HCT116 (cell line): ENCODE data around the gene SLC25A25. TPM values are rescaled to one million over a fixed set of nuclear protein-coding genes. Genes with fewer than 3 reads are reported as not detected.
"Not testable (repeated sequence)": the region's sequence is repeated elsewhere in the genome, so short reads cannot be mapped to it uniquely, and the experiment has no call there.

Source experiments
- ATAC-seq: fragments of 200-7000 bp; cut with Tn5 transposase; 2 replicates; pipeline ENCODE4 v1.9.1; 2020; ENCODE audit warnings: mild to moderate bottlenecking, moderate library complexity
- BruUV-seq: library from RNA; stranded (reverse); fragments of 400-500 nt; replicated peaks from 2 replicates; lab custom pipeline; 2021; lab: Mats Ljungman, UMichigan
- CTCF ChIA-PET: fragments of 300-600 bp; sonication (Branson Sonifier 250); formaldehyde crosslinking; loops from one replicate; lab custom pipeline; 2021; ENCODE audit warnings: antibody characterized with exemption; lab: Charles Lee
- POLR2A ChIA-PET: fragments of 300-600, 350-600 bp; sonication (Branson Sonifier 250); formaldehyde crosslinking; loops from one replicate; lab custom pipeline; 2021; ENCODE audit warnings: antibody characterized with exemption; lab: Charles Lee
- RAD21 ChIA-PET, 2 experiments: fragments of 300-600 bp; sonication (Branson Sonifier 250); formaldehyde crosslinking; loops; one replicate each; lab custom pipeline; 2023; ENCODE audit warnings: low total read pairs in 2 of 2; ENCODE audit not compliant: uncharacterized antibody in 2 of 2, unreplicated experiment in 2 of 2, low non-redundant PET in 1 of 2; lab: Charles Lee
- DNase-seq: peaks from one replicate; pipeline ENCODE4 v3.0.0-alpha.2; 2010; ENCODE audit warnings: low read depth, low spot score
- H2AFZ ChIP-seq: fragments of 200-600 bp; shearing (Covaris generic), sonication (generic); 2 replicates; pipeline ENCODE4 v1.6.1; 2017; ENCODE audit warnings: low read depth, mixed run types, mixed read lengths, antibody characterized with exemption, low read length; ENCODE audit not compliant: poor library complexity, severe bottlenecking
- H3K27ac ChIP-seq: 2 replicates; pipeline ENCODE4 v1.5.1; 2012; ENCODE audit warnings: low read depth, low read length
- H3K27me3 ChIP-seq: fragments of 200-600 bp; sonication (generic); 2 replicates; pipeline ENCODE4 v1.6.1; 2016; ENCODE audit warnings: mixed run types, low read length, mixed read lengths; ENCODE audit not compliant: insufficient read depth
- H3K36me3 ChIP-seq, 2 experiments: fragments of 200-500 bp in 1 of 2; fragments of 200-600 bp in 1 of 2; sonication (Bioruptor generic) in 1 of 2; sonication (generic) in 1 of 2; 2 replicates each; pipeline versions ENCODE4 v1.5.1 to v1.6.1; 2014 to 2016; ENCODE audit warnings: low read length in 2 of 2, inconsistent platforms in 1 of 2, mixed read lengths in 1 of 2, mixed run types in 1 of 2; ENCODE audit not compliant: insufficient read depth in 2 of 2, control insufficient read depth in 1 of 2
- H3K4me1 ChIP-seq, 2 experiments: fragments of 200-600 bp in 1 of 2; sonication (generic) in 1 of 2; 2 replicates each; pipeline versions ENCODE4 v1.5.1 to v1.6.1; 2012 to 2017; ENCODE audit warnings: low read length in 2 of 2, inconsistent platforms in 1 of 2, mild to moderate bottlenecking in 1 of 2, mixed read lengths in 1 of 2, mixed run types in 1 of 2, moderate library complexity in 1 of 2; ENCODE audit not compliant: insufficient read depth in 2 of 2, control insufficient read depth in 1 of 2
- H3K4me2 ChIP-seq: fragments of 200-600 bp; sonication (generic); 2 replicates; pipeline ENCODE4 v1.6.1; 2017; ENCODE audit warnings: mixed run types, low read length, mixed read lengths
- H3K4me3 ChIP-seq, 2 experiments: fragments of 200-600 bp in 1 of 2; sonication (generic) in 1 of 2; replicated peaks in 1 of 2; 2 replicates each; pipeline ENCODE4 v1.5.1; 2011 to 2016; ENCODE audit warnings: low read length in 2 of 2, control low read depth in 1 of 2, low read depth in 1 of 2, mild to moderate bottlenecking in 1 of 2, mixed read lengths in 1 of 2, mixed run types in 1 of 2
- H3K79me2 ChIP-seq: fragments of 200-600 bp; sonication (generic); 2 replicates; pipeline ENCODE4 v1.6.1; 2017; ENCODE audit warnings: mild to moderate bottlenecking, mixed run types, low read length, moderate library complexity, mixed read lengths; ENCODE audit not compliant: insufficient read depth
- H3K9ac ChIP-seq: fragments of 200-600 bp; sonication (generic); 2 replicates; pipeline ENCODE4 v1.6.1; 2016; ENCODE audit warnings: low read length, mixed read lengths
- H3K9me2 ChIP-seq: fragments of 200-600 bp; sonication (generic), shearing (Covaris generic); 2 replicates; pipeline ENCODE4 v1.6.1; 2017; ENCODE audit warnings: mixed run types, mild to moderate bottlenecking, moderate library complexity; ENCODE audit not compliant: insufficient read depth
- H3K9me3 ChIP-seq, 2 experiments: fragments of 200-500 bp in 1 of 2; fragments of 200-600 bp in 1 of 2; sonication (Bioruptor generic) in 1 of 2; sonication (generic) in 1 of 2; 2 replicates each; pipeline ENCODE4 v1.6.1; 2014 to 2017; ENCODE audit warnings: low read length in 2 of 2, mixed read lengths in 2 of 2, inconsistent platforms in 1 of 2, low read depth in 1 of 2, mild to moderate bottlenecking in 1 of 2, mixed run types in 1 of 2, moderate library complexity in 1 of 2; ENCODE audit not compliant: control insufficient read depth in 1 of 2, insufficient read depth in 1 of 2
- H4K20me1 ChIP-seq: fragments of 200-600 bp; sonication (generic), shearing (Covaris generic); 2 replicates; pipeline ENCODE4 v1.6.1; 2017; ENCODE audit warnings: mixed run types, mild to moderate bottlenecking, moderate library complexity; ENCODE audit not compliant: insufficient read depth
- CBX3 ChIP-seq: IDR thresholded peaks from 2 replicates; pipeline ENCODE4 v1.6.1; 2012; ENCODE audit warnings: low read depth
- FOSL1 ChIP-seq: IDR thresholded peaks from 2 replicates; pipeline ENCODE4 v1.6.1; 2012; ENCODE audit warnings: low read depth
- JUND ChIP-seq: IDR thresholded peaks from 2 replicates; pipeline ENCODE4 v1.6.1; 2012
- POLR2AphosphoS5 ChIP-seq: IDR thresholded peaks from 2 replicates; pipeline ENCODE4 v1.6.1; 2011; ENCODE audit warnings: mild to moderate bottlenecking, low read depth, low read length, moderate library complexity
- RAD21 ChIP-seq: IDR thresholded peaks from 2 replicates; pipeline ENCODE4 v1.6.1; 2012; ENCODE audit warnings: low read depth, mild to moderate bottlenecking
- SIN3A ChIP-seq: IDR thresholded peaks from 2 replicates; pipeline ENCODE4 v1.6.1; 2012; ENCODE audit warnings: low read depth
- ZFX ChIP-seq: fragments of 450-650 bp; IDR thresholded peaks from 2 replicates; pipeline ENCODE4 v1.6.1; 2017
- intact Hi-C: fragments of 100-400 bp; cut with micrococcal nuclease; formaldehyde crosslinking; loops from 2 replicates; pipeline ENCODE4 v1.10.0; 2022
- total RNA-seq: library from RNA; stranded (reverse); gene quantifications from one replicate; pipeline ENCODE4 v1.2.1, GENCODE V29; 2021; ENCODE audit not compliant: unreplicated experiment
- TF ChIP-seq, protein P1 (sequence below): IDR thresholded peaks from 2 replicates; pipeline ENCODE4 v1.6.1; 2012; ENCODE audit warnings: low read depth

The SLC25A25 gene
- total RNA-seq, 1 experiment from 2014 or later = 15.3 TPM

DNA sequence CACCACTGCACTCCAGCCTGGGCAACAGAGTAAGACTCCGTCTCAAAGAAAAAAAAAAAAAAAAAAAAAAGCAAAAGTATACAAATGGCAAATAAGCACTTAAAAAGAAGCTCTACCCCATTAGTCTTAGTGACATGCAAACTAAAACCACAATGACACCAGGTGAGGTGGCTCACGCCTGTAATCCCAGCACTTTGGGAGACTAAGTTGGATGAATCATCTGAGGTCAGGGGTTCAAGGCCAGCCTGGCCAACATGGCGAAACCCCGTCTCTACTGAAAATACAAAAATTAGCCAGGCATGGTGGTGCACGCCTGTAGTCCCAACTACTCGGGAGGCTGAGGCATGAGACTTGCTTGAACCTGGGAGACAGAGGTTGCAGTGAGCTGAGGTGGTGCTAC is 22.6 kb upstream of the SLC25A25 start:
- H3K4me1 ChIP-seq = peaks cover 10 to 28% of the 10 kb centered on the region in 2 experiments; a peak in 3 of 4 replicates
- H4K20me1 ChIP-seq, intact Hi-C loops, H3K9me2 ChIP-seq, ATAC-seq, H3K36me3 ChIP-seq, DNase-seq, H3K4me3 ChIP-seq, H3K9ac ChIP-seq, H3K79me2 ChIP-seq, H3K9me3 ChIP-seq, H3K27ac ChIP-seq, RAD21 ChIA-PET, H3K4me2 ChIP-seq, H2AFZ ChIP-seq, POLR2A ChIA-PET, BruUV-seq, H3K27me3 ChIP-seq: not testable (repeated sequence)
- CTCF ChIA-PET = interaction anchor here (0.9 kb wide), 1 partner anchor 10 kb away, joined by 3 read pairs; no protein-coding TSS in a partner anchor

DNA sequence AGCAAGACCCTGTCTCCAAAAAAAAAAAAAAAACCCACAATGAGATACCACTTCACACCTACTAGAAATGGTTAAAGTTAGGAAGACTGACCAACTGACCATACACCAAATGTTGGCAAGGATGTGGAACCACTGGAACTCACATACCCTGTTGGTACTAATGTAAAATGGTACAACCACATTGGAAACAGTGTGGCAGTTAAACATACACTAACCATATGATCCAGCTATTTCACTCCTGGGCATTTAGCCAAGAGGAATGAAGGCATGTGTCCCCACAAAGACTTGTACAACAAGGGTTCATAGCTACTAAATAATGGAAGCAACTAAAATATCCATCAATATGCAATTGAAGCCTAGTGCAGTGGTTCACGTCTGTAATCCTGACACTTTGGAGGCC is 22.2 kb upstream of the SLC25A25 start:
- H3K27me3 ChIP-seq = no peaks in the 10 kb centered on the region
- no peak overlapping the region for H3K9ac ChIP-seq
- no TSS peak for BruUV-seq
- no peaks in the 10 kb centered on the region for H3K36me3 ChIP-seq
- no peaks in the 10 kb centered on the region for H3K9me2 ChIP-seq
- H3K4me3 ChIP-seq = no peak overlapping the region
- no peak overlapping the region for H2AFZ ChIP-seq
- TF ChIP-seq POLR2AphosphoS5 = no peak
- no peak for TF ChIP-seq CBX3
- no peak for TF ChIP-seq JUND
- TF ChIP-seq RAD21 = no peak
- TF ChIP-seq ZFX = no peak
- TF ChIP-seq SIN3A = no peak
- TF ChIP-seq FOSL1 = no peak
- TF ChIP-seq, protein P1, sequence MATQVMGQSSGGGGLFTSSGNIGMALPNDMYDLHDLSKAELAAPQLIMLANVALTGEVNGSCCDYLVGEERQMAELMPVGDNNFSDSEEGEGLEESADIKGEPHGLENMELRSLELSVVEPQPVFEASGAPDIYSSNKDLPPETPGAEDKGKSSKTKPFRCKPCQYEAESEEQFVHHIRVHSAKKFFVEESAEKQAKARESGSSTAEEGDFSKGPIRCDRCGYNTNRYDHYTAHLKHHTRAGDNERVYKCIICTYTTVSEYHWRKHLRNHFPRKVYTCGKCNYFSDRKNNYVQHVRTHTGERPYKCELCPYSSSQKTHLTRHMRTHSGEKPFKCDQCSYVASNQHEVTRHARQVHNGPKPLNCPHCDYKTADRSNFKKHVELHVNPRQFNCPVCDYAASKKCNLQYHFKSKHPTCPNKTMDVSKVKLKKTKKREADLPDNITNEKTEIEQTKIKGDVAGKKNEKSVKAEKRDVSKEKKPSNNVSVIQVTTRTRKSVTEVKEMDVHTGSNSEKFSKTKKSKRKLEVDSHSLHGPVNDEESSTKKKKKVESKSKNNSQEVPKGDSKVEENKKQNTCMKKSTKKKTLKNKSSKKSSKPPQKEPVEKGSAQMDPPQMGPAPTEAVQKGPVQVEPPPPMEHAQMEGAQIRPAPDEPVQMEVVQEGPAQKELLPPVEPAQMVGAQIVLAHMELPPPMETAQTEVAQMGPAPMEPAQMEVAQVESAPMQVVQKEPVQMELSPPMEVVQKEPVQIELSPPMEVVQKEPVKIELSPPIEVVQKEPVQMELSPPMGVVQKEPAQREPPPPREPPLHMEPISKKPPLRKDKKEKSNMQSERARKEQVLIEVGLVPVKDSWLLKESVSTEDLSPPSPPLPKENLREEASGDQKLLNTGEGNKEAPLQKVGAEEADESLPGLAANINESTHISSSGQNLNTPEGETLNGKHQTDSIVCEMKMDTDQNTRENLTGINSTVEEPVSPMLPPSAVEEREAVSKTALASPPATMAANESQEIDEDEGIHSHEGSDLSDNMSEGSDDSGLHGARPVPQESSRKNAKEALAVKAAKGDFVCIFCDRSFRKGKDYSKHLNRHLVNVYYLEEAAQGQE = no peak
- no peaks in the 10 kb centered on the region for H3K9me3 ChIP-seq
- ChIA-PET POLR2A (no interaction called here), CTCF (interaction anchor here (0.9 kb wide), 1 partner anchor 10 kb away, joined by 3 read pairs; no protein-coding TSS in a partner anchor), RAD21 (no interaction called here)
- no peak overlapping the region for H3K27ac ChIP-seq
- H4K20me1 ChIP-seq = no peaks in the 10 kb centered on the region
- H3K4me1 ChIP-seq = peaks cover 13 to 32% of the 10 kb centered on the region in 2 experiments; a peak in 3 of 4 replicates
- H3K79me2 ChIP-seq = no peaks in the 10 kb centered on the region
- intact Hi-C loops = no loop called here
- no peak for ATAC-seq
- no peak overlapping the region for H3K4me2 ChIP-seq
- DNase-seq = no peak
